ENCODE data around the gene FRS3.

DNA sequence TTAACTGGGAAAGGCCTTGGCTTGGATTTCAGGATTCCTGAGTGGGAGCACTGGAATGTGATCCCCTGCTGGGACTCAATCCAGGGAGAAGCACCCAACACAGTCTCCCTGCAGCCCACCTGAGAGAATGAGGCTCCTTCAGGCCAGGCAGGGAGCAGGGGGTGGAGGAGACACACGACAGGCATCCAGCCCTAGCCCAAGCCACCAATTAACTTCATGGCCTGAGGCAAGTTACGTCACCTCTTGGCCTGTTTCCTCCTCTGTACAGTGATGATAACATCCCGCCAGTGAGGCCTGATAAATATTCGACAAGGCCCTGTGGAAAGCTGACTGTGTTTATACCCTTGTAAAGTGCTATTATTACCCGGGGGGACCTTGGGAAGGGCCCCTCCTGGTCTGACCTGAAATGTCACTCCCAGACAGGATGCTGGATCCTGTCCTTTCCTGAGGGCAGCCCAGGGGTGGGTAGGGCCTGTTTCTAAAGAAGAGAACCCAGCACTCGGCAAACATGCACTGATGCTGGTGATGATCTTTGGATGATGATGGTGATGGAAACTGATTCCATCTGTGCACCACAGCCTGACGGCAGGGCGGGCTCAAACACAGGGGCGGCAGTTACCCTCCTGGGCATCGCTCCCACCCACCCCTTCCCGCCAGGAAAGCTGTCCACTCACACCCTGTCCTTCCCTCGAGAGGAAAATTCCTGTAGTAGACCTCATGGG lies 12.4 kb downstream of the FRS3 start:
- TF ChIP-seq, protein P1, sequence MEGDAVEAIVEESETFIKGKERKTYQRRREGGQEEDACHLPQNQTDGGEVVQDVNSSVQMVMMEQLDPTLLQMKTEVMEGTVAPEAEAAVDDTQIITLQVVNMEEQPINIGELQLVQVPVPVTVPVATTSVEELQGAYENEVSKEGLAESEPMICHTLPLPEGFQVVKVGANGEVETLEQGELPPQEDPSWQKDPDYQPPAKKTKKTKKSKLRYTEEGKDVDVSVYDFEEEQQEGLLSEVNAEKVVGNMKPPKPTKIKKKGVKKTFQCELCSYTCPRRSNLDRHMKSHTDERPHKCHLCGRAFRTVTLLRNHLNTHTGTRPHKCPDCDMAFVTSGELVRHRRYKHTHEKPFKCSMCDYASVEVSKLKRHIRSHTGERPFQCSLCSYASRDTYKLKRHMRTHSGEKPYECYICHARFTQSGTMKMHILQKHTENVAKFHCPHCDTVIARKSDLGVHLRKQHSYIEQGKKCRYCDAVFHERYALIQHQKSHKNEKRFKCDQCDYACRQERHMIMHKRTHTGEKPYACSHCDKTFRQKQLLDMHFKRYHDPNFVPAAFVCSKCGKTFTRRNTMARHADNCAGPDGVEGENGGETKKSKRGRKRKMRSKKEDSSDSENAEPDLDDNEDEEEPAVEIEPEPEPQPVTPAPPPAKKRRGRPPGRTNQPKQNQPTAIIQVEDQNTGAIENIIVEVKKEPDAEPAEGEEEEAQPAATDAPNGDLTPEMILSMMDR (IDR thresholded peaks at IDR 0.05; ENCODE audit: low read depth, low read length), result no peak
- TF ChIP-seq POLR2A (IDR thresholded peaks at IDR 0.05; ENCODE audit: extremely low read depth, insufficient read length), result no peak
